WERI-Rb-1 (cell line): Measurements from ENCODE around the gene CCAR1.
"Not testable (repeated sequence)": the region's sequence is repeated elsewhere in the genome, so short reads cannot be mapped to it uniquely, and the experiment has no call there.

ENCODE experiments used
- DNase-seq: peaks from one replicate; pipeline ENCODE4 v3.0.0-alpha.2; 2020
- H3K27ac ChIP-seq: fragments of 250-450 bp; sonication (Bioruptor Pico); 2 replicates; pipeline ENCODE4 v1.5.1; 2020; ENCODE audit warnings: mild to moderate bottlenecking, moderate library complexity
- H3K27me3 ChIP-seq: fragments of 250-450 bp; sonication (Bioruptor Pico); 2 replicates; pipeline ENCODE4 v1.5.1; 2021; ENCODE audit warnings: mild to moderate bottlenecking, low read depth, moderate library complexity; ENCODE audit not compliant: insufficient read depth, severe bottlenecking
- H3K36me3 ChIP-seq: fragments of 250-450 bp; sonication (Bioruptor Pico); 2 replicates; pipeline ENCODE4 v1.5.1; 2020; ENCODE audit warnings: mild to moderate bottlenecking, moderate library complexity
- H3K4me3 ChIP-seq: 2 replicates; pipeline ENCODE4 v1.5.1; 2011; ENCODE audit warnings: low read depth, mild to moderate bottlenecking, control low read depth, low read length
- H3K9me3 ChIP-seq: fragments of 250-450 bp; sonication (Bioruptor Pico); 2 replicates; pipeline ENCODE4 v1.5.1; 2021; ENCODE audit warnings: mild to moderate bottlenecking, moderate library complexity; ENCODE audit not compliant: severe bottlenecking
- CTCF ChIP-seq: IDR thresholded peaks from 2 replicates; pipeline ENCODE4 v1.5.1; 2011; ENCODE audit warnings: low read depth, mild to moderate bottlenecking, control low read depth, inconsistent platforms, low read length

CCAR1 gene

GRCh38 chr10:68816796-68817412 is 95.9 kb downstream of the CCAR1 start:
- no peaks in the 10 kb centered on the region for H3K27me3 ChIP-seq
- no peak for DNase-seq
- no peaks in the 10 kb centered on the region for H3K36me3 ChIP-seq
- H3K4me3 ChIP-seq = no peak overlapping the region
- no peaks in the 10 kb centered on the region for H3K9me3 ChIP-seq
- TF ChIP-seq CTCF = no peak
- no peak overlapping the region for H3K27ac ChIP-seq

- H3K9me3 ChIP-seq, H3K27ac ChIP-seq, H3K4me3 ChIP-seq, H3K36me3 ChIP-seq, DNase-seq, H3K27me3 ChIP-seq: not testable (repeated sequence)
These were observed 99.3 kb downstream of the CCAR1 start for GRCh38 chr10:68820359-68820758.

- not testable (repeated sequence) for H3K36me3 ChIP-seq, DNase-seq, H3K27me3 ChIP-seq, H3K27ac ChIP-seq, H3K4me3 ChIP-seq, H3K9me3 ChIP-seq
These were observed 101.6 kb downstream of the CCAR1 start for GRCh38 chr10:68822626-68823025.

GRCh38 chr10:68826764-68827591 is 105.9 kb downstream of the CCAR1 start, which contains the start of gene STOX1:
Gene STOX1 (plus strand): TSS chr10:68827531. CDS start chr10:68827624, 93 bp downstream.
- Histone ChIP-seq H3K4me3 (peak within 1 kb of the TSS; percentile 92), H3K27ac (peak within 1 kb of the TSS; percentile 75), H3K27me3 (no peaks in the 10 kb centered on the region), H3K9me3 (no peaks in the 10 kb centered on the region), H3K36me3 (no peaks in the 10 kb centered on the region)
- DNase-seq = peak; percentile 77
- TF ChIP-seq CTCF = no peak

GRCh38 chr10:68827592-68827959 is 106.5 kb downstream of the CCAR1 start:
- not testable (repeated sequence) for H3K36me3 ChIP-seq, DNase-seq, H3K4me3 ChIP-seq, H3K9me3 ChIP-seq, H3K27me3 ChIP-seq
- H3K27ac ChIP-seq = peak overlapping the region; percentile 75; the same call in 1 of the 2 replicates

DNA sequence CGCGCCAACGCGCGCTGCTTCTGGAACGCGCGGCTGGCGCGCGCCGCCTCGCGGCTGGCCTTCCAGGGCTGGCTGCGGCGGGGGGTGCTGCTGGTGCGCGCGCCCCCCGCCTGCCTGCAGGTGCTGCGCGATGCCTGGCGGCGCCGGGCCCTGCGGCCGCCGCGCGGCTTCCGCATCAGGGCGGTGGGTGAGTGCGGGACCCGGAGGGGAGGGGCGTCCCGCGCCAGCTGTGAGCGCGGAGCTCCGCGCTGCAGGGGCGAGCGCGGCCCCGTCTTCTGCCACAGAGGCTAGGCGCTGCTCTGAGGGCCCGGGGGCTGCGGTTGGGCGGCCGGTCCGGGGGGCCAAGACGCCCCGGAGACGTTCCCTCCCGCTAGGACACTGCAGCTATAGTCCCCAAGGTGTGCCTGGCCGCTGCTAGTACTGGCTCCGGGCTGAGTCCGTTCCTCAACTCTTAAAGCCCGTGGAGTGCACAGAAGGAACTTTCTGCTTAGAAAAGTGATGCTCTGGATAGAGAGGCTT is 107.1 kb downstream of the CCAR1 start:
- peak; percentile 23 for DNase-seq
- H3K9me3 ChIP-seq, H3K27me3 ChIP-seq, H3K36me3 ChIP-seq: not testable (repeated sequence)
- H3K27ac ChIP-seq = peak overlapping the region; percentile 40; the same call in 1 of the 2 replicates
- peak overlapping the region; percentile 50 for H3K4me3 ChIP-seq

GRCh38 chr10:68828833-68829232 is 107.8 kb downstream of the CCAR1 start:
- DNase-seq = no peak
- no peak for TF ChIP-seq CTCF
- H3K4me3 ChIP-seq = no peak overlapping the region
- H3K9me3 ChIP-seq = no peaks in the 10 kb centered on the region
- H3K27ac ChIP-seq = no peak overlapping the region
- no peaks in the 10 kb centered on the region for H3K27me3 ChIP-seq
- no peaks in the 10 kb centered on the region for H3K36me3 ChIP-seq
